Ectodermal cell (in vitro differentiated cells): ENCODE measurements around the gene KCTD17.
A peak's percentile ranks its signal among the peaks of the same experiment; 100 is the strongest.

Source experiments
- H3K27ac ChIP-seq: 2 replicates; pipeline ENCODE4 v1.7.0; 2013; ENCODE audit warnings: mild to moderate bottlenecking, low read depth, low read length; ENCODE audit not compliant: insufficient read depth, poor library complexity, severe bottlenecking
- H3K27me3 ChIP-seq: 2 replicates; pipeline ENCODE4 v1.7.0; 2013; ENCODE audit warnings: mild to moderate bottlenecking, low read length; ENCODE audit not compliant: insufficient read depth, control insufficient read depth, poor library complexity, severe bottlenecking
- H3K36me3 ChIP-seq: one replicate; pipeline ENCODE4 v1.7.0; 2013; ENCODE audit warnings: low read length; ENCODE audit not compliant: control insufficient read depth, insufficient read depth
- H3K4me1 ChIP-seq: one replicate; pipeline ENCODE4 v1.7.0; 2013; ENCODE audit warnings: low read length; ENCODE audit not compliant: control insufficient read depth, insufficient read depth
- H3K4me3 ChIP-seq: 2 replicates; pipeline ENCODE4 v1.7.0; 2013; ENCODE audit warnings: low read depth, low read length, control low read depth; ENCODE audit not compliant: insufficient read depth
- H3K9me3 ChIP-seq: 2 replicates; pipeline ENCODE4 v1.7.0; 2013; ENCODE audit warnings: mild to moderate bottlenecking, low read length, moderate library complexity; ENCODE audit not compliant: control insufficient read depth
- WGBS, 2 experiments: methylation state at CpG; one replicate each; pipeline ENCODE4 v1.1.7; 2013; ENCODE audit warnings: missing lambda C conversion rate in 2 of 2; 5-methylcytosine and 5-hydroxymethylcytosine counted together

Gene KCTD17

GRCh38 chr22:37052386-37053309 lies 1.1 kb downstream of the KCTD17 start:
- H3K9me3 ChIP-seq: no peaks in the 10 kb centered on the region
- WGBS, 2 experiments: 89 to 90% methylated on average over 25 of the region's 25 CpGs

DNA sequence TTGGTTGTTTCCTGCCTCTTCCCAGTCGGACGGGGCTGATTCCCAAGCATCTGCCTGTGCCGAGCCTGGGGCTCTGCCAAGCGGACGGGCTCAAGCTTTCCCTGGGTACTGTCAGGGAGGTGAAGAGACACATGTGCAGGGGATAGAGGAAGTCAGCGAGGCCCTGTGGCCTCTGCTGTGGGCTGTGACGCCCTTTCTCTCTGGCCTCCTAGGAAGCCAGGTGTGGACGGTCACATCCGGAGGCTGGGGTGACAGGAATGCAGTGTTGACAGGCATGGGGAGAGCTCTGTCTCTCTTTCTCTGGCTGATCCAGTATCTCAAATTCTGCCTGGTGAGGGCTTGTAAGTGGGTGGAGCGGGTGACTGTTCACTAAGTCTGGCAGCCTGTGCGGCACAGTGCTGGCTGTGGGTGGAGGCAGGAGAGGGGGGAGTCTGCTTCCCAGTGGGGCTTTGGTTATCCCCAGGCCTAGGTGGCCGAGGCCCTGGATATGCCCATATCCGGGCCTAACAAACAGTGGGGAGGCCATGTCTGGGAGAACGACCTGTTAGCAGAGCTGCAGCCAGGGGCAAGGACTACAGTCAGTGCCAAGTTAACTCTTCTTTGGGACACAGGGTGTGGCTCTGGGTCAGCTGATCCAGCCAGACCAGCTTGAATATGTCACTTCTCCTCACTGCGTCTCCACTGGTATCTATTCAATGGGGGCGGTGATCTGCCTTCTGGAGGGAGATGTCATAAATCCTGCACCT lies 1.9 kb downstream of the KCTD17 start:
- H3K4me1 ChIP-seq: peaks cover 3% of the 10 kb centered on the region
- 94 to 96% methylated on average over 16 of the region's 16 CpGs for WGBS, 2 experiments
- H3K27ac ChIP-seq: no peak overlapping the region
- H3K4me3 ChIP-seq: no peak overlapping the region
- H3K36me3 ChIP-seq: peaks cover 3% of the 10 kb centered on the region
- no peaks in the 10 kb centered on the region for H3K9me3 ChIP-seq
- peaks cover 8% of the 10 kb centered on the region for H3K27me3 ChIP-seq

More at GRCh38 chr22:37052386-37053309, 1.1 kb downstream of the KCTD17 start:
- Histone ChIP-seq H3K27me3 (peaks cover 8% of the 10 kb centered on the region), H3K4me3 (peak overlapping the region; percentile 84), H3K36me3 (peaks cover 3% of the 10 kb centered on the region), H3K27ac (no peak overlapping the region), H3K4me1 (peaks cover 3% of the 10 kb centered on the region)

GRCh38 chr22:37054056-37054395 lies 2.5 kb downstream of the KCTD17 start:
- no peak overlapping the region for H3K4me3 ChIP-seq
- no peak overlapping the region for H3K27ac ChIP-seq
- H3K36me3 ChIP-seq: peaks cover 3% of the 10 kb centered on the region
- WGBS, 2 experiments: 93% methylated on average over 8 of the region's 8 CpGs
- H3K27me3 ChIP-seq: peaks cover 8% of the 10 kb centered on the region
- no peaks in the 10 kb centered on the region for H3K9me3 ChIP-seq
- peaks cover 3% of the 10 kb centered on the region for H3K4me1 ChIP-seq

- Histone ChIP-seq H3K27ac (no peak overlapping the region), H3K27me3 (peaks cover 8% of the 10 kb centered on the region), H3K4me3 (no peak overlapping the region), H3K9me3 (no peaks in the 10 kb centered on the region), H3K4me1 (peaks cover 3% of the 10 kb centered on the region), H3K36me3 (peaks cover 3% of the 10 kb centered on the region)
- 92 to 94% methylated on average over 20 of the region's 20 CpGs for WGBS, 2 experiments
Measured at GRCh38 chr22:37054600-37055365, 3.2 kb downstream of the KCTD17 start.

- H3K27me3 ChIP-seq: no peaks in the 10 kb centered on the region
- H3K4me3 ChIP-seq: no peak overlapping the region
- H3K4me1 ChIP-seq: peaks cover 3% of the 10 kb centered on the region
- H3K27ac ChIP-seq: no peak overlapping the region
- H3K9me3 ChIP-seq: no peaks in the 10 kb centered on the region
- H3K36me3 ChIP-seq: peaks cover 3% of the 10 kb centered on the region
- WGBS, 2 experiments: 93 to 95% methylated on average over 13 of the region's 13 CpGs
Measured at GRCh38 chr22:37056246-37056645, 4.7 kb downstream of the KCTD17 start.

DNA sequence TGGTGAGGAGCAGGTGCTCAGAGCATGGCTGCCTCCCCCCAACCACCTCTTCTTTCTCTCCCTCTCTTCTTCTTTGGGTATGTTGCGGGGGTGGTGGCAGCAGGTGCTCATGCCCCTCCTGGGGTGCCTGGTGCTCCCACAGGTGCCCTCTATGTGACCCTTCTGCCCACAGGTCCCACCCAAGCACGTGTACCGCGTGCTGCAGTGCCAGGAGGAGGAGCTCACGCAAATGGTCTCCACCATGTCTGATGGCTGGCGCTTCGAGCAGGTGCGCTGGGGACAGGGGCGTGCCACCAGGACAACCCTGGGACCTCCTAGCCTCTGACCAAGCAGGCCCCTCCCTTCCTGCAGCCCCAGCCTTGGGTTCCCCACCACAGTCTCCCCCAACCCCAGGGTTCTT lies 5.7 kb downstream of the KCTD17 start:
- H3K4me1 ChIP-seq: peaks cover 2% of the 10 kb centered on the region
- H3K27ac ChIP-seq: no peak overlapping the region
- 85% methylated on average over 9 of the region's 9 CpGs for WGBS, 2 experiments
- H3K36me3 ChIP-seq: peaks cover 3% of the 10 kb centered on the region
- H3K9me3 ChIP-seq: no peaks in the 10 kb centered on the region
- no peaks in the 10 kb centered on the region for H3K27me3 ChIP-seq
- H3K4me3 ChIP-seq: no peak overlapping the region

- peaks cover 3% of the 10 kb centered on the region for H3K36me3 ChIP-seq
- no peaks in the 10 kb centered on the region for H3K27me3 ChIP-seq
- no peak overlapping the region for H3K27ac ChIP-seq
- H3K4me3 ChIP-seq: no peak overlapping the region
- H3K9me3 ChIP-seq: no peaks in the 10 kb centered on the region
- peaks cover 5% of the 10 kb centered on the region for H3K4me1 ChIP-seq
- 93% methylated on average over 12 of the region's 12 CpGs for WGBS, 2 experiments
Measured at GRCh38 chr22:37057796-37058510, 6.4 kb downstream of the KCTD17 start.

- Histone ChIP-seq H3K4me1 (peaks cover 8% of the 10 kb centered on the region), H3K36me3 (peaks cover 3% of the 10 kb centered on the region), H3K9me3 (no peaks in the 10 kb centered on the region), H3K27me3 (no peaks in the 10 kb centered on the region), H3K4me3 (no peak overlapping the region), H3K27ac (no peak overlapping the region)
- WGBS, 2 experiments: 91 to 93% methylated on average over 28 of the region's 28 CpGs
Measured at GRCh38 chr22:37058917-37059701, 7.6 kb downstream of the KCTD17 start.

DNA sequence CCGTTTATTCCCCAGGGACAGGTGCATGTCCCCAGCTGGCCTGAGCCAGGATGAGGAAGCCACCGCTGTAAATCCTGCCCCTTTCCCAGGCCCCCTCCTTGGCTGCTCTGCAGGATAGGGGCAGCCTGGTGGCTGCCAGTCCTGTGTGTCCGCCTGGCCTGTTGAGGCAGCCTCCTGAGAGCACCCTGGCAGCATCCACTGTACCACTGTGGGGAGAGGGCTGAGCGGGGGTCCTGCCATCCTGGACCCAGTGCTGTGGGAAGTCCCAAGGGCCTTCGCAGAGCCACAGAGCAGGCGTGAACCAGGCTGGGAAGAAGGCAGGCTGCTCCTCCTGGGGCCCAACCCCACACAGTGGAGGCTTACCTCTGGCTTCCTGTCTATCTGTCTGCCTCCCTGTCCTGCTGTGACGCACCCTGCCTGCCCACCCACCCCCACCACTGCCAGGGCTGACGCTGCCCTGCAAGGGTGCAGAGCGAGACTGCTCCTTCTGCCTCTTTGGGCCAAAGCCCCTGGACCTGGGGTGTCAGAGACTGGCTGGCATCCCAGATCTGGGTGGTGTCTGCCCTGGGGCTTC lies 8.4 kb downstream of the KCTD17 start:
- Histone ChIP-seq H3K4me3 (no peak overlapping the region), H3K36me3 (peaks cover 3% of the 10 kb centered on the region), H3K4me1 (peaks cover 8% of the 10 kb centered on the region), H3K27me3 (no peaks in the 10 kb centered on the region), H3K9me3 (no peaks in the 10 kb centered on the region), H3K27ac (no peak overlapping the region)
- 94 to 95% methylated on average over 9 of the region's 9 CpGs for WGBS, 2 experiments
